GM18868 (cell line): ENCODE results near the gene LAMB3.

Source experiments
- ATAC-seq: cut with Tn5 transposase; IDR thresholded peaks from one replicate; pipeline ENCODE4 v1.9.1; 2021; ENCODE audit warnings: mild to moderate bottlenecking, moderate library complexity; ENCODE audit not compliant: unreplicated experiment

The LAMB3 gene

GRCh38 chr1:209662879-209663327 lies 10.7 kb upstream of the LAMB3 start:
- ATAC-seq: no peak

GRCh38 chr1:209661071-209661470 lies 8.8 kb upstream of the LAMB3 start:
- no peak for ATAC-seq

GRCh38 chr1:209659909-209660308 lies 7.7 kb upstream of the LAMB3 start:
- ATAC-seq: peak; percentile 86

- ATAC-seq: no peak
These were observed 5.7 kb upstream of the LAMB3 start for GRCh38 chr1:209657918-209658317.

GRCh38 chr1:209657140-209657879 lies 5.1 kb upstream of the LAMB3 start:
- ATAC-seq: no peak

GRCh38 chr1:209655411-209656231 lies 3.4 kb upstream of the LAMB3 start:
- ATAC-seq: no peak

- no peak for ATAC-seq
These were observed 1.7 kb upstream of the LAMB3 start for GRCh38 chr1:209653915-209654351.

GRCh38 chr1:209652873-209653401 lies 712 bp upstream of the LAMB3 start:
- ATAC-seq: peak; percentile 38

GRCh38 chr1:209651138-209651587 lies 1.1 kb downstream of the LAMB3 start:
- peak; percentile 79 for ATAC-seq

- ATAC-seq: no peak
These were observed 1.8 kb downstream of the LAMB3 start for GRCh38 chr1:209650454-209650853.

- ATAC-seq: no peak
These were observed 3.1 kb downstream of the LAMB3 start for GRCh38 chr1:209648931-209649776.

GRCh38 chr1:209648346-209648745 lies 3.9 kb downstream of the LAMB3 start:
- ATAC-seq: no peak

GRCh38 chr1:209647156-209647555 lies 5.1 kb downstream of the LAMB3 start:
- ATAC-seq: no peak

GRCh38 chr1:209646558-209646957 lies 5.7 kb downstream of the LAMB3 start:
- ATAC-seq: no peak

GRCh38 chr1:209645574-209646452 lies 6.4 kb downstream of the LAMB3 start:
- ATAC-seq: no peak

- ATAC-seq: no peak
These were observed 8.8 kb downstream of the LAMB3 start for GRCh38 chr1:209643285-209644020.

GRCh38 chr1:209642816-209643215 lies 9.4 kb downstream of the LAMB3 start:
- no peak for ATAC-seq

GRCh38 chr1:209641832-209642172 lies 10.4 kb downstream of the LAMB3 start:
- no peak for ATAC-seq

- no peak for ATAC-seq
These were observed 16.4 kb downstream of the LAMB3 start for GRCh38 chr1:209635850-209636249.
